ENCODE results near the gene PRKCH.

Gene PRKCH

GRCh38 chr14:61322011-61322798 is 826 bp downstream of the PRKCH start:
- DNase-seq (ENCODE audit: low spot score): no peak
- peak overlapping the region; percentile 99 for H3K4me3 Mint-ChIP-seq
- H3K4me1 Mint-ChIP-seq (ENCODE audit: low read depth): peaks cover 34% of the 10 kb centered on the region
- H3K27me3 Mint-ChIP-seq (ENCODE audit: low read depth): no peaks in the 10 kb centered on the region
- peaks cover 8% of the 10 kb centered on the region for H3K9me3 Mint-ChIP-seq
- H3K27ac Mint-ChIP-seq: peak overlapping the region; percentile 93
- H3K36me3 Mint-ChIP-seq (ENCODE audit: low read depth): peaks cover 44% of the 10 kb centered on the region

- DNase-seq (ENCODE audit: low spot score): peak; percentile 42
- peaks cover 48% of the 10 kb centered on the region for H3K36me3 Mint-ChIP-seq (ENCODE audit: low read depth)
- H3K4me1 Mint-ChIP-seq (ENCODE audit: low read depth): peaks cover 38% of the 10 kb centered on the region
- H3K4me3 Mint-ChIP-seq: peak overlapping the region; percentile 99
- H3K27ac Mint-ChIP-seq: peak overlapping the region; percentile 93
- no peaks in the 10 kb centered on the region for H3K27me3 Mint-ChIP-seq (ENCODE audit: low read depth)
- H3K9me3 Mint-ChIP-seq: peaks cover 8% of the 10 kb centered on the region
Measured at GRCh38 chr14:61322799-61323290, 1.5 kb downstream of the PRKCH start.

- Mint-ChIP-seq H3K27me3 (ENCODE audit: low read depth) (no peaks in the 10 kb centered on the region), H3K9me3 (peaks cover 8% of the 10 kb centered on the region), H3K36me3 (ENCODE audit: low read depth) (peaks cover 52% of the 10 kb centered on the region), H3K27ac (peak overlapping the region; percentile 85), H3K4me3 (peak overlapping the region; percentile 99), H3K4me1 (ENCODE audit: low read depth) (peaks cover 47% of the 10 kb centered on the region)
- no peak for DNase-seq (ENCODE audit: low spot score)
Measured at GRCh38 chr14:61323970-61324369, 2.6 kb downstream of the PRKCH start.

- H3K36me3 Mint-ChIP-seq (ENCODE audit: low read depth): peaks cover 60% of the 10 kb centered on the region
Measured at GRCh38 chr14:61325166-61325565, 3.8 kb downstream of the PRKCH start.

GRCh38 chr14:61326146-61326545 is 4.8 kb downstream of the PRKCH start:
- peak overlapping the region; percentile 66 for H3K27ac Mint-ChIP-seq
- peak overlapping the region; percentile 81 for H3K4me3 Mint-ChIP-seq
- H3K9me3 Mint-ChIP-seq: peaks cover 8% of the 10 kb centered on the region
- no peak for DNase-seq (ENCODE audit: low spot score)
- H3K4me1 Mint-ChIP-seq (ENCODE audit: low read depth): peaks cover 60% of the 10 kb centered on the region
- H3K27me3 Mint-ChIP-seq (ENCODE audit: low read depth): no peaks in the 10 kb centered on the region
- peaks cover 65% of the 10 kb centered on the region for H3K36me3 Mint-ChIP-seq (ENCODE audit: low read depth)

More at GRCh38 chr14:61325166-61325565, 3.8 kb downstream of the PRKCH start:
- H3K27ac Mint-ChIP-seq: peak overlapping the region; percentile 66
- H3K27me3 Mint-ChIP-seq (ENCODE audit: low read depth): no peaks in the 10 kb centered on the region
- peak overlapping the region; percentile 99 for H3K4me3 Mint-ChIP-seq
- H3K9me3 Mint-ChIP-seq: peaks cover 8% of the 10 kb centered on the region
- H3K4me1 Mint-ChIP-seq (ENCODE audit: low read depth): peaks cover 56% of the 10 kb centered on the region
- no peak for DNase-seq (ENCODE audit: low spot score)

- peak overlapping the region; percentile 81 for H3K4me3 Mint-ChIP-seq
- peaks cover 8% of the 10 kb centered on the region for H3K9me3 Mint-ChIP-seq
- DNase-seq (ENCODE audit: low spot score): no peak
- peak overlapping the region; percentile 66 for H3K27ac Mint-ChIP-seq
- H3K27me3 Mint-ChIP-seq (ENCODE audit: low read depth): no peaks in the 10 kb centered on the region
- peaks cover 64% of the 10 kb centered on the region for H3K36me3 Mint-ChIP-seq (ENCODE audit: low read depth)
- peaks cover 63% of the 10 kb centered on the region for H3K4me1 Mint-ChIP-seq (ENCODE audit: low read depth)
Measured at GRCh38 chr14:61326847-61327246, 5.5 kb downstream of the PRKCH start.

GRCh38 chr14:61328626-61329262 is 7.4 kb downstream of the PRKCH start:
- peaks cover 56% of the 10 kb centered on the region for H3K36me3 Mint-ChIP-seq (ENCODE audit: low read depth)
- peaks cover 8% of the 10 kb centered on the region for H3K9me3 Mint-ChIP-seq
- peak overlapping the region; percentile 84 for H3K27ac Mint-ChIP-seq
- H3K4me3 Mint-ChIP-seq: peak overlapping the region; percentile 72
- DNase-seq (ENCODE audit: low spot score): no peak
- no peaks in the 10 kb centered on the region for H3K27me3 Mint-ChIP-seq (ENCODE audit: low read depth)
- H3K4me1 Mint-ChIP-seq (ENCODE audit: low read depth): peaks cover 75% of the 10 kb centered on the region

- H3K36me3 Mint-ChIP-seq (ENCODE audit: low read depth): peaks cover 54% of the 10 kb centered on the region
- DNase-seq (ENCODE audit: low spot score): no peak
- H3K4me3 Mint-ChIP-seq: peak overlapping the region; percentile 72
- H3K9me3 Mint-ChIP-seq: peaks cover 8% of the 10 kb centered on the region
- peak overlapping the region; percentile 84 for H3K27ac Mint-ChIP-seq
- H3K27me3 Mint-ChIP-seq (ENCODE audit: low read depth): no peaks in the 10 kb centered on the region
- H3K4me1 Mint-ChIP-seq (ENCODE audit: low read depth): peaks cover 78% of the 10 kb centered on the region
Measured at GRCh38 chr14:61329478-61330051, 8.2 kb downstream of the PRKCH start.

GRCh38 chr14:61330511-61330910 is 9.1 kb downstream of the PRKCH start:
- Mint-ChIP-seq H3K27ac (peak overlapping the region; percentile 84), H3K4me3 (peak overlapping the region; percentile 72), H3K36me3 (ENCODE audit: low read depth) (peaks cover 50% of the 10 kb centered on the region), H3K4me1 (ENCODE audit: low read depth) (peaks cover 76% of the 10 kb centered on the region), H3K9me3 (peaks cover 2% of the 10 kb centered on the region), H3K27me3 (ENCODE audit: low read depth) (no peaks in the 10 kb centered on the region)
- peak; percentile 53 for DNase-seq (ENCODE audit: low spot score)

GRCh38 chr14:61331992-61332657 is 10.7 kb downstream of the PRKCH start:
- H3K27ac Mint-ChIP-seq: peak overlapping the region; percentile 95
- no peaks in the 10 kb centered on the region for H3K9me3 Mint-ChIP-seq
- H3K4me3 Mint-ChIP-seq: peak overlapping the region; percentile 79
- H3K4me1 Mint-ChIP-seq (ENCODE audit: low read depth): peaks cover 75% of the 10 kb centered on the region
- peaks cover 39% of the 10 kb centered on the region for H3K36me3 Mint-ChIP-seq (ENCODE audit: low read depth)
- DNase-seq (ENCODE audit: low spot score): no peak
- no peaks in the 10 kb centered on the region for H3K27me3 Mint-ChIP-seq (ENCODE audit: low read depth)

GRCh38 chr14:61332658-61333029 is 11.3 kb downstream of the PRKCH start:
- Mint-ChIP-seq H3K9me3 (no peaks in the 10 kb centered on the region), H3K36me3 (ENCODE audit: low read depth) (peaks cover 36% of the 10 kb centered on the region), H3K27me3 (ENCODE audit: low read depth) (no peaks in the 10 kb centered on the region), H3K4me1 (ENCODE audit: low read depth) (peaks cover 73% of the 10 kb centered on the region), H3K27ac (peak overlapping the region; percentile 95), H3K4me3 (peak overlapping the region; percentile 79)
- peak; percentile 36 for DNase-seq (ENCODE audit: low spot score)

GRCh38 chr14:61333087-61333486 is 11.7 kb downstream of the PRKCH start:
- Mint-ChIP-seq H3K9me3 (no peaks in the 10 kb centered on the region), H3K27ac (peak overlapping the region; percentile 95), H3K36me3 (ENCODE audit: low read depth) (peaks cover 39% of the 10 kb centered on the region), H3K4me1 (ENCODE audit: low read depth) (peaks cover 78% of the 10 kb centered on the region), H3K27me3 (ENCODE audit: low read depth) (no peaks in the 10 kb centered on the region), H3K4me3 (peak overlapping the region; percentile 79)
- DNase-seq (ENCODE audit: low spot score): no peak

- peak; percentile 30 for DNase-seq (ENCODE audit: low spot score)
- peaks cover 78% of the 10 kb centered on the region for H3K4me1 Mint-ChIP-seq (ENCODE audit: low read depth)
- no peaks in the 10 kb centered on the region for H3K27me3 Mint-ChIP-seq (ENCODE audit: low read depth)
- H3K9me3 Mint-ChIP-seq: no peaks in the 10 kb centered on the region
- H3K27ac Mint-ChIP-seq: peak overlapping the region; percentile 95
- H3K36me3 Mint-ChIP-seq (ENCODE audit: low read depth): peaks cover 39% of the 10 kb centered on the region
- peak overlapping the region; percentile 79 for H3K4me3 Mint-ChIP-seq
Measured at GRCh38 chr14:61334197-61334701, 12.9 kb downstream of the PRKCH start.

Measured in T-helper 2 cell treated with Interferon-gamma antibody and Interleukin-4, amounts not matched to agents 5 μg/mL and 100 μg/mL, for 36 hours (primary cell).